PFSK-1 (cell line): ENCODE data around the gene CREB3L2.

Source experiments
- POLR2AphosphoS5 ChIP-seq: IDR thresholded peaks from 2 replicates; pipeline ENCODE4 v1.6.1; 2012; ENCODE audit warnings: low read depth, mild to moderate bottlenecking, control low read depth, low read length, moderate library complexity
- SIN3A ChIP-seq: IDR thresholded peaks from 2 replicates; pipeline ENCODE4 v1.6.1; 2012; ENCODE audit warnings: mild to moderate bottlenecking, low read length, moderate library complexity, borderline replicate concordance; ENCODE audit not compliant: insufficient read depth
- TAF1 ChIP-seq: IDR thresholded peaks from 2 replicates; pipeline ENCODE4 v1.6.1; 2012; ENCODE audit warnings: low read length, control low read depth, borderline replicate concordance; ENCODE audit not compliant: insufficient read depth

- TF ChIP-seq POLR2AphosphoS5 (no peak), SIN3A (no peak), TAF1 (no peak)
Observed at GRCh38 chr7:137880432-137880831, 121.5 kb downstream of the CREB3L2 start.
